ENCODE measurements around the gene MLH3.
A peak's percentile ranks its signal among the peaks of the same experiment; 100 is the strongest.

DNA sequence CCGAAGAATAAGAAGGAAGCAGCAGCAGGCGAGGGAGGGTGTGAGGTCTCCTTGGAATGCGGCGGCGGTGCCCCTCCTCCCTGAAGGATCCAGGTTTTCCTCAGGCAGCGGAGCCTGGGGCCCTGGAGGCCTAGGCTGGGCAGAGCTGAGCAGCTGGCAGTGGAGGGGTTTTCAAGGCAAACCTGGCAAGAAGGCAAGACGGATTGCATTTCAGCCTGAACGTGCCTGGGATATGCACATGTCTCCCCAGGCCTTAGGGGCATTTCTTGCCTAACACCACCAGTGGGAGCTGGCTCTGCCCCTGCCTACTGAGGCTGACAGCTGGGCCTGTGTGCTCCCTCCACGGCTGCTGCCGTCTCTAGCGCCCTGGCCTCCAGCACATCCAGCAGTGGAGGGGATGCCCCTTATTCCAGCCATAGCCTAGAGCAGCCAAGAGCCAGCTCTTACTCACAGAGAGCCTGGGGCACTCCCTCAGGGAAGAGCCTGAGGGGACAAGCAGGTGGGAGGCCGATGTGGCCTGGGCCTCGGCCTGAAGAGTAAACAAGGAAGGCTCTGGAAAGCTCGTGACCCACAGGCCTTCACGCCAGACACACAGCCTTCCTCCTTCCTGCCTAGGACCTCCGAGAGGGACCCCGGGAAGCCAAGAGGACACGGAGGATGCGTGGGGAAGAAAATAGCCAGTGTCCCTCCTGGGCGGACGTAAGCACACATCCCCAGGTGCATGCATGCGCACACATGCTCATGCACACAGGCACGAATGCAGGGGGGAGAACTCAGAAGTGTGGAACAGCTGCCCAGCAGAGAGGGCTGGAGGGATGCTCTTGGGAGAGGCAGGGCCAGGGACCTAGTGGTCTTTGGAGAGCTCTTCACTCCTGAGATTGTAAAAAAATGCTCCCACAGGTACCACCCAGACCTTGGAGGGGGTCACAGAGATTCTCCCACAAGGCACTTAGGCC lies 71.5 kb downstream of the MLH3 start:
- TF ChIP-seq, protein P1, sequence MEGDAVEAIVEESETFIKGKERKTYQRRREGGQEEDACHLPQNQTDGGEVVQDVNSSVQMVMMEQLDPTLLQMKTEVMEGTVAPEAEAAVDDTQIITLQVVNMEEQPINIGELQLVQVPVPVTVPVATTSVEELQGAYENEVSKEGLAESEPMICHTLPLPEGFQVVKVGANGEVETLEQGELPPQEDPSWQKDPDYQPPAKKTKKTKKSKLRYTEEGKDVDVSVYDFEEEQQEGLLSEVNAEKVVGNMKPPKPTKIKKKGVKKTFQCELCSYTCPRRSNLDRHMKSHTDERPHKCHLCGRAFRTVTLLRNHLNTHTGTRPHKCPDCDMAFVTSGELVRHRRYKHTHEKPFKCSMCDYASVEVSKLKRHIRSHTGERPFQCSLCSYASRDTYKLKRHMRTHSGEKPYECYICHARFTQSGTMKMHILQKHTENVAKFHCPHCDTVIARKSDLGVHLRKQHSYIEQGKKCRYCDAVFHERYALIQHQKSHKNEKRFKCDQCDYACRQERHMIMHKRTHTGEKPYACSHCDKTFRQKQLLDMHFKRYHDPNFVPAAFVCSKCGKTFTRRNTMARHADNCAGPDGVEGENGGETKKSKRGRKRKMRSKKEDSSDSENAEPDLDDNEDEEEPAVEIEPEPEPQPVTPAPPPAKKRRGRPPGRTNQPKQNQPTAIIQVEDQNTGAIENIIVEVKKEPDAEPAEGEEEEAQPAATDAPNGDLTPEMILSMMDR (IDR thresholded peaks at IDR 0.05; ENCODE audit: low read depth, low read length): peak; percentile 9
- no peak for TF ChIP-seq MYC (IDR thresholded peaks at IDR 0.05; ENCODE audit: low read depth, low read length)
- TF ChIP-seq POLR2A (IDR thresholded peaks at IDR 0.05; ENCODE audit: extremely low read depth, insufficient read length): no peak
- TF ChIP-seq, protein P2, sequence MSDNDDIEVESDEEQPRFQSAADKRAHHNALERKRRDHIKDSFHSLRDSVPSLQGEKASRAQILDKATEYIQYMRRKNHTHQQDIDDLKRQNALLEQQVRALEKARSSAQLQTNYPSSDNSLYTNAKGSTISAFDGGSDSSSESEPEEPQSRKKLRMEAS (IDR thresholded peaks at IDR 0.05; ENCODE audit: low read depth, low read length): no peak

Data from NB4 (cell line).